HUES48 (cell line): ENCODE measurements around the gene ZNF836.

ENCODE experiments used
- H3K27ac ChIP-seq: one replicate; pipeline ENCODE4 v1.7.0; 2013; ENCODE audit warnings: low read depth, low read length, inconsistent platforms
- H3K27me3 ChIP-seq: 2 replicates; pipeline ENCODE4 v1.6.1; 2013; ENCODE audit warnings: mild to moderate bottlenecking, low read length; ENCODE audit not compliant: control insufficient read depth, insufficient read depth
- H3K36me3 ChIP-seq: 2 replicates; pipeline ENCODE4 v1.6.1; 2013; ENCODE audit warnings: low read length; ENCODE audit not compliant: control insufficient read depth, insufficient read depth
- H3K4me1 ChIP-seq: 2 replicates; pipeline ENCODE4 v1.6.1; 2013; ENCODE audit warnings: mild to moderate bottlenecking, low read length; ENCODE audit not compliant: control insufficient read depth, insufficient read depth
- H3K4me3 ChIP-seq: 2 replicates; pipeline ENCODE4 v1.5.1; 2013; ENCODE audit warnings: mild to moderate bottlenecking, low read depth, low read length
- H3K9ac ChIP-seq: 2 replicates; pipeline ENCODE4 v1.6.1; 2013; ENCODE audit warnings: mild to moderate bottlenecking, low read depth, low read length, moderate library complexity
- H3K9me3 ChIP-seq: 2 replicates; pipeline ENCODE4 v1.6.1; 2013; ENCODE audit warnings: low read length; ENCODE audit not compliant: control insufficient read depth, insufficient read depth

Gene ZNF836

GRCh38 chr19:52187407-52187806 lies 16.0 kb upstream of the ZNF836 start:
- peaks cover 17% of the 10 kb centered on the region for H3K4me1 ChIP-seq
- peaks cover 3% of the 10 kb centered on the region; the same call in 1 of the 2 replicates for H3K36me3 ChIP-seq
- H3K9ac ChIP-seq, result no peak overlapping the region
- no peaks in the 10 kb centered on the region for H3K27me3 ChIP-seq
- H3K4me3 ChIP-seq, result no peak overlapping the region
- H3K27ac ChIP-seq, result no peak overlapping the region
- no peaks in the 10 kb centered on the region for H3K9me3 ChIP-seq

- H3K4me1 ChIP-seq, result peaks cover 7% of the 10 kb centered on the region; the same call in 1 of the 2 replicates
- no peaks in the 10 kb centered on the region for H3K9me3 ChIP-seq
- no peak overlapping the region for H3K9ac ChIP-seq
- no peak overlapping the region for H3K4me3 ChIP-seq
- no peak overlapping the region for H3K27ac ChIP-seq
- no peaks in the 10 kb centered on the region for H3K27me3 ChIP-seq
- H3K36me3 ChIP-seq, result no peaks in the 10 kb centered on the region
These were observed 5.2 kb upstream of the ZNF836 start for GRCh38 chr19:52176574-52176973.

DNA sequence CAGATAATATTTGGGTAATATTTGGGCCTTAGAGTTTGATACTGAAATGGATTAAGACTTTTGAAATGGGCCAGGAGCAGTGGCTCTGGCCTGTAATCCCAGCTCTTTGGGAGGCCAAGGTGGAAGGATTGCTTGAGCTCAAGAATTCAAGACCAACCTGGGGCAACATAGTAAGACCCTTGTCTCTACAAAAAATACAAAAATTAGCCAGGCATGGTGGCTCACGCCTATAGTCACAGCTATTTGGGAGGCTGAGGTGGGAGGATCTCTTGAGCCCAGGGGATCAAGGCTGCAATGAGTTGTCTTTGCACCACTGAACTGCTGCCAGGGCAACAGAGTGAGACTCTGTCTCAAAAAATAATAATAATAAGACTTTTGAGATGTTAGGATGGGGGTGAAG lies 926 bp upstream of the ZNF836 start:
- no peaks in the 10 kb centered on the region for H3K9me3 ChIP-seq
- H3K27me3 ChIP-seq, result no peaks in the 10 kb centered on the region; the same call in 1 of the 2 replicates
- peaks cover 11% of the 10 kb centered on the region for H3K4me1 ChIP-seq
- no peak overlapping the region for H3K9ac ChIP-seq
- no peak overlapping the region; the same call in 1 of the 2 replicates for H3K4me3 ChIP-seq
- no peak overlapping the region for H3K27ac ChIP-seq
- peaks cover 17% of the 10 kb centered on the region for H3K36me3 ChIP-seq

GRCh38 chr19:52170863-52171320 lies 529 bp downstream of the ZNF836 start:
- Histone ChIP-seq H3K4me1 (peaks cover 11% of the 10 kb centered on the region), H3K27me3 (no peaks in the 10 kb centered on the region; the same call in 1 of the 2 replicates), H3K9ac (peak overlapping the region; percentile 73), H3K27ac (peak overlapping the region; percentile 5), H3K36me3 (peaks cover 21% of the 10 kb centered on the region), H3K4me3 (peak overlapping the region; percentile 98), H3K9me3 (no peaks in the 10 kb centered on the region)

DNA sequence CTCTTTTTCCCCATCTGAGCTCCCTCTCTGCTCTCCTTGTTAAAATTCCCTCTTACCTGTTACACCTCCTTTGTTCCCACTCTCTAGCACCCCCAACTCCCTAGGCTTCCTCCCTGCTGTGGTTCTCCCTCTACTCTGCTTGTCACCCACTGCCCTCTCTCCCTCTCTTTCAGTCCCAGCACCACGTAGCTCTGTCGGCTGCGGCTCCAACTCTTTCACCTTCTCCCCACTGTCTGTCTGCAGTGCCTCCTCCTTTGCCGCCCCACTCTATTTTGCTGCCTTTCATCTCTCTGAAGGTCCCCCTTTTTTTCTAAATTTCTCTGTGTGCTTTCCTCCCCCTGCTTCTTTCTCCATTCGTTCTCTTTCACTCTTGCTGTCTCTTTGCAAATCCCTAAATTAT lies 1.1 kb downstream of the ZNF836 start:
- H3K27me3 ChIP-seq, result no peaks in the 10 kb centered on the region; the same call in 1 of the 2 replicates
- peaks cover 24% of the 10 kb centered on the region for H3K36me3 ChIP-seq
- H3K27ac ChIP-seq, result no peak overlapping the region
- H3K9ac ChIP-seq, result no peak overlapping the region
- H3K4me1 ChIP-seq, result peaks cover 11% of the 10 kb centered on the region
- H3K9me3 ChIP-seq, result no peaks in the 10 kb centered on the region; the same call in 1 of the 2 replicates
- peak overlapping the region; percentile 98 for H3K4me3 ChIP-seq

- H3K9me3 ChIP-seq, result peaks cover 82% of the 10 kb centered on the region
- no peaks in the 10 kb centered on the region for H3K4me1 ChIP-seq
- peaks cover 42% of the 10 kb centered on the region for H3K36me3 ChIP-seq
- H3K9ac ChIP-seq, result no peak overlapping the region
- no peaks in the 10 kb centered on the region for H3K27me3 ChIP-seq
- H3K27ac ChIP-seq, result no peak overlapping the region
- no peak overlapping the region for H3K4me3 ChIP-seq
These were observed 15.6 kb downstream of the ZNF836 start for GRCh38 chr19:52155596-52156359.

DNA sequence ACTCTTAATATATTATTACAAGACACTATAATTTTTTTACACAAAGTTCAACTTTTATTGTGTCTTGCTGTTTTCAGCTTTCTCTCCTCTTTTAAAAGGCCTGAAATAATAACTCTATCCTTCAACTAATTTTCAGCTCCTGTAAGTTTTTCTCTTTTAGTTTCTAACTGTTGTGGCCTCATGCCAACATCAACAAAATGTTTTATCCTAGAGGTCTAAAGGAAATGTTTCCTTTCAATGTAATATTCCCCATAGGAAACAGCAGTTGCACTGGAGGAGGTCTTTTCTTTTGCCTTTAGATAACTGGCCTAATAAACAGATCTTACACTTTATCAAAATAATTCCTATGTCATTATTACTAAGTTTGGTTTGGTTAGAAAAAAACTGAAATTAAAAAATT lies 23.2 kb downstream of the ZNF836 start:
- no peaks in the 10 kb centered on the region for H3K27me3 ChIP-seq
- peaks cover 43% of the 10 kb centered on the region for H3K9me3 ChIP-seq
- no peaks in the 10 kb centered on the region for H3K4me1 ChIP-seq
- H3K36me3 ChIP-seq, result no peaks in the 10 kb centered on the region
- no peak overlapping the region for H3K27ac ChIP-seq
- H3K4me3 ChIP-seq, result no peak overlapping the region
- H3K9ac ChIP-seq, result no peak overlapping the region

GRCh38 chr19:52142001-52142595 lies 29.3 kb downstream of the ZNF836 start:
- Histone ChIP-seq H3K36me3 (no peaks in the 10 kb centered on the region), H3K4me1 (peaks cover 7% of the 10 kb centered on the region; the same call in 1 of the 2 replicates), H3K4me3 (no peak overlapping the region), H3K27me3 (no peaks in the 10 kb centered on the region), H3K9ac (no peak overlapping the region), H3K27ac (no peak overlapping the region), H3K9me3 (peaks cover 15% of the 10 kb centered on the region)

DNA sequence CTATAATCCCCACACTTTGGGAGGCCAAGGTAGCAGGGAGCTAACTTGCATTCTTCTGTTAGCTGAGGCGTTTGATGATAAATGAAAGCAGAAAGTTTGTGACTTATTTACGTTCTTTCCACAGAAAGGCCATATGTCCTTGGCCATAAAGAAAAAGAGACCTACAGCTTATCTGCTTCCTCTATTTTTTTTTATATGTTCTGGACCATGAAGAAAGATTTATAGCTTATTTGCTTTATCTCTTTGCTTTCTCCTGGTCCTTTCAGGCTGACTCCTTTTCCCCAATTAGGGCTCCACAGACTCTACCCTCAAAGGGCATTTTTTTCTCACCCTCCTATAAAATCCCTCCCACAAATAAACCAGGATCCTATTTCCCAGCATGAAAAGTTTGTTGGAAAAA lies 30.2 kb downstream of the ZNF836 start:
- Histone ChIP-seq H3K36me3 (peaks cover 4% of the 10 kb centered on the region; the same call in 1 of the 2 replicates), H3K27me3 (no peaks in the 10 kb centered on the region), H3K27ac (no peak overlapping the region), H3K9me3 (peaks cover 17% of the 10 kb centered on the region; the same call in 1 of the 2 replicates), H3K4me3 (no peak overlapping the region), H3K9ac (no peak overlapping the region), H3K4me1 (peaks cover 7% of the 10 kb centered on the region; the same call in 1 of the 2 replicates)

- no peak overlapping the region for H3K27ac ChIP-seq
- no peaks in the 10 kb centered on the region for H3K27me3 ChIP-seq
- no peak overlapping the region for H3K9ac ChIP-seq
- H3K9me3 ChIP-seq, result peaks cover 10% of the 10 kb centered on the region; the same call in 1 of the 2 replicates
- peak overlapping the region; percentile 35; the same call in 1 of the 2 replicates for H3K4me3 ChIP-seq
- peaks cover 7% of the 10 kb centered on the region; the same call in 1 of the 2 replicates for H3K4me1 ChIP-seq
- peaks cover 4% of the 10 kb centered on the region; the same call in 1 of the 2 replicates for H3K36me3 ChIP-seq
These were observed 31.2 kb downstream of the ZNF836 start for GRCh38 chr19:52140032-52140710.
